Measurements from ENCODE around the gene ZNF609.

ZNF609 gene

GRCh38 chr15:64535460-64536243 is 75.3 kb downstream of the ZNF609 start:
- no peak overlapping the region for H3K4me3 ChIP-seq (ENCODE audit: low read length)
- no peak for TF ChIP-seq CTCF (conservative IDR thresholded peaks at IDR 0.05; ENCODE audit: low read depth, low read length)
- no peak for DNase-seq (ENCODE audit: low read depth)

DNA sequence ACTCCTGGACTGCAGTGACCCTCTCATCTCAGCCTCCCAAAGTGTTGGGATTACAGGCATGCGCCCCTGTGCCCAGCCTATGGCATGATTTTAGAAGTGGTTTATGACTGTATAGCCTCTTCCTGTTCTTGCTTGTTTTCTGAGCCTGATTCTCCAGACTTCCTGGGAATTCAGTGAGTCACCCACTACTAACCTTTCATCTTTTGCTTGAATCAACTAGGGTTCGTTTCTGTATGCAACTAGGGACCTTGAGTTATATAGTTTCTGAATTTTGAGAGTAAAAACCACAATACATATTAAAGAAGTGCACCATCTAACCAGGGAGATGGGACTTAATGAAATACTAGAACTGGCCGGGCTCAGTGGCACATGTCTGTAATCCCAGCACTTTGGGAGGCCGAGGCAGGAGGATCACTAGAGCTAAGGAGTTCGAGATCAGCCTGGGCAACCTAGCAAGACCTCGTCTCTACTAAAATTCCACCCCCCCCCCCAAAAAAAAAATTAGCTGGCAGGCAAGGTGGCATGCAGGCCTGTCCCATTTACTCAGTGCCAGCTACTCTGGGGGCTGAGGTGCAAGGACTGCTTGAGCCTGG is 76.0 kb downstream of the ZNF609 start:
- DNase-seq (ENCODE audit: low read depth) = peak; percentile 46
- no peak for TF ChIP-seq CTCF (conservative IDR thresholded peaks at IDR 0.05; ENCODE audit: low read depth, low read length)
- no peak overlapping the region for H3K4me3 ChIP-seq (ENCODE audit: low read length)

DNA sequence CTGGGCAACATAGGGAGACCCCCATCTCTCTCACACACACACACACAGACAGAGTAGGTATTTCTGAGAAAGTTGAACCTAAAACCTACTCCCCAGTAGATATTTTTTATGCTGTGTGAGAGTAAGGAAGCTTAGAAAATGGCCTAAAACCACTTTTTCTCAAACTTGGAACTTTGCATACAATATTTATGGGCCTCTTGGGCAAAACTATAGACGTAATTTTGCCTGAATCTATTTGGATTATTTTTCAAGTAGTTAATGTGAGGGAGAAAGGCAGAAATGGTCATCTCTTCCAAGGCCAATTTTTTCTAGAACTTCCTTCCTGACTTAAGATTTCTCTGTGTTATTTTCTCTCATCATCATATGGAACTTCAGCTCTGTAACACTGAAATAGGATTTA is 81.7 kb downstream of the ZNF609 start:
- TF ChIP-seq CTCF (conservative IDR thresholded peaks at IDR 0.05; ENCODE audit: low read depth, low read length) = no peak
- no peak for DNase-seq (ENCODE audit: low read depth)
- no peak overlapping the region for H3K4me3 ChIP-seq (ENCODE audit: low read length)

DNA sequence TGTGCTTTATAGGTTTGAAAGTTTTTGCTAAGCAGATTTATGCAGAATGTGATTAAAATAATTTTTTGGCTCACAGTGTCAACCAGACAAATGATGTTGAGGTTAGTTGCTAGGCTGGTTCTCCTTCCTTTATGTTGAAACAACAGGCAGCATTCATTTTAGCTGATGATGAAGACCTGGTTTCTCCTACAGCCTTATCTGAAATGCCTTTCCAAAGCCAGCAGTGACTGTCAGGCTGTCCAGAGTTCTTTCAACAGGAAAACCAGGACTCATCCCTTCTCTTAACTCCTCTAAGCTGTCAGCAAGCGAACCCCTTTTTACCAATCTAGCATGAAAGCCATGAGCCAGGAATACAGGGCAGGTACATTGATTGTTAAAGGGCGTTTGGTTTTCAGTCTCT is 84.1 kb downstream of the ZNF609 start:
- H3K4me3 ChIP-seq (ENCODE audit: low read length) = no peak overlapping the region
- DNase-seq (ENCODE audit: low read depth) = no peak
- no peak for TF ChIP-seq CTCF (conservative IDR thresholded peaks at IDR 0.05; ENCODE audit: low read depth, low read length)

DNA sequence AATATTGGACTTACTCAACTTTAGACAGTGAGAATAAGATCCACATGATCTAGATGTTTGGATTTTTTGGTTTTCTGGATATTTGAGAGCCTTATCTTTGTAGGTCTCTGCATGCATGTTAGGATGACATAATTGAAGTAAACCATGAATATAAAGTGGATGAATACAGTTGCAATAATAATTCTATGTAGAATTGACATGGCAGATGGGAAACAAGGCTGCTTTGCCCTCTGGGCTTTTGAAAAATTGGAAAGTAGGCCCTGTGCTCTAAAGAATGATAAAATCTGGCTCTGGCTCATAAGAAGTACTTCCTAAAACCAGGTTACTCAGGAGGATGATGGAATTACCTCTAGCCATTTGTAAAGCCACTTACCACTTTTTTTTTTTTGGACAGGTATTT is 86.9 kb downstream of the ZNF609 start:
- no peak for TF ChIP-seq CTCF (conservative IDR thresholded peaks at IDR 0.05; ENCODE audit: low read depth, low read length)
- H3K4me3 ChIP-seq (ENCODE audit: low read length) = no peak overlapping the region
- DNase-seq (ENCODE audit: low read depth) = no peak

GRCh38 chr15:64548235-64548634 is 87.9 kb downstream of the ZNF609 start:
- H3K4me3 ChIP-seq (ENCODE audit: low read length) = no peak overlapping the region
- no peak for TF ChIP-seq CTCF (conservative IDR thresholded peaks at IDR 0.05; ENCODE audit: low read depth, low read length)

GRCh38 chr15:64549860-64550259 is 89.5 kb downstream of the ZNF609 start:
- no peak for TF ChIP-seq CTCF (conservative IDR thresholded peaks at IDR 0.05; ENCODE audit: low read depth, low read length)
- no peak overlapping the region for H3K4me3 ChIP-seq (ENCODE audit: low read length)
- DNase-seq (ENCODE audit: low read depth) = no peak

More at GRCh38 chr15:64548235-64548634, 87.9 kb downstream of the ZNF609 start:
- DNase-seq (ENCODE audit: low read depth) = no peak
